Stimulated activated memory B cell treated with anti-CD40 and anti-IgM and Interleukin-4, amounts not matched to agents 10 μg/mL and 1 μg/mL and 100 μg/mL, for 72 hours (primary cell): ENCODE measurements around the gene RUSC1.
"Not testable (repeated sequence)": the region's sequence is repeated elsewhere in the genome, so short reads cannot be mapped to it uniquely, and the experiment has no call there.

Source experiments
- ATAC-seq: fragments of 150-1000 bp; cut with Tn5 transposase; 2 replicates; pipeline ENCODE4 v1.10.0; 2021
- H3K27ac Mint-ChIP-seq: one replicate; pipeline ENCODE4 v1.8.0; 2022; ENCODE audit warnings: mild to moderate bottlenecking, mixed read lengths
- H3K27me3 Mint-ChIP-seq: one replicate; pipeline ENCODE4 v1.8.0; 2022; ENCODE audit warnings: mixed read lengths
- H3K36me3 Mint-ChIP-seq: one replicate; pipeline ENCODE4 v1.8.0; 2022; ENCODE audit warnings: mixed read lengths
- H3K4me1 Mint-ChIP-seq: one replicate; pipeline ENCODE4 v1.8.0; 2022; ENCODE audit warnings: mixed read lengths
- H3K4me3 Mint-ChIP-seq: one replicate; pipeline ENCODE4 v1.8.0; 2022; ENCODE audit warnings: mild to moderate bottlenecking, moderate library complexity, mixed read lengths
- H3K9me3 Mint-ChIP-seq: one replicate; pipeline ENCODE4 v1.8.0; 2022; ENCODE audit warnings: mixed read lengths

Gene RUSC1

GRCh38 chr1:155287987-155288543 lies 32.6 kb upstream of the RUSC1 start:
- no peaks in the 10 kb centered on the region for H3K4me1 Mint-ChIP-seq
- no peaks in the 10 kb centered on the region for H3K9me3 Mint-ChIP-seq
- H3K27ac Mint-ChIP-seq, result no peak overlapping the region
- H3K4me3 Mint-ChIP-seq, result no peak overlapping the region
- H3K36me3 Mint-ChIP-seq, result peaks cover 5% of the 10 kb centered on the region
- peaks cover 8% of the 10 kb centered on the region for H3K27me3 Mint-ChIP-seq
- ATAC-seq, result peak; percentile 39

GRCh38 chr1:155291006-155291405 lies 29.7 kb upstream of the RUSC1 start:
- not testable (repeated sequence) for H3K36me3 Mint-ChIP-seq, H3K9me3 Mint-ChIP-seq, H3K4me3 Mint-ChIP-seq, H3K27ac Mint-ChIP-seq, H3K4me1 Mint-ChIP-seq, ATAC-seq
- H3K27me3 Mint-ChIP-seq, result peaks cover 32% of the 10 kb centered on the region

- H3K9me3 Mint-ChIP-seq, result no peaks in the 10 kb centered on the region
- H3K27ac Mint-ChIP-seq, result no peak overlapping the region
- no peak for ATAC-seq
- H3K27me3 Mint-ChIP-seq, result peaks cover 53% of the 10 kb centered on the region
- peaks cover 7% of the 10 kb centered on the region for H3K4me1 Mint-ChIP-seq
- no peaks in the 10 kb centered on the region for H3K36me3 Mint-ChIP-seq
- no peak overlapping the region for H3K4me3 Mint-ChIP-seq
Observed at GRCh38 chr1:155293086-155293749, 27.5 kb upstream of the RUSC1 start.

GRCh38 chr1:155294520-155295182 lies 26.0 kb upstream of the RUSC1 start:
- Mint-ChIP-seq H3K4me3 (no peak overlapping the region), H3K27ac (no peak overlapping the region), H3K9me3 (no peaks in the 10 kb centered on the region), H3K36me3 (no peaks in the 10 kb centered on the region), H3K4me1 (peaks cover 7% of the 10 kb centered on the region), H3K27me3 (peaks cover 53% of the 10 kb centered on the region)
- ATAC-seq, result no peak

GRCh38 chr1:155295183-155295941 lies 25.3 kb upstream of the RUSC1 start:
- H3K4me3 Mint-ChIP-seq, result no peak overlapping the region
- H3K36me3 Mint-ChIP-seq, result no peaks in the 10 kb centered on the region
- H3K4me1 Mint-ChIP-seq, result peaks cover 7% of the 10 kb centered on the region
- H3K27me3 Mint-ChIP-seq, result peaks cover 47% of the 10 kb centered on the region
- peak; percentile 31 for ATAC-seq
- H3K27ac Mint-ChIP-seq, result no peak overlapping the region
- no peaks in the 10 kb centered on the region for H3K9me3 Mint-ChIP-seq

GRCh38 chr1:155295942-155296267 lies 24.8 kb upstream of the RUSC1 start:
- Mint-ChIP-seq H3K9me3 (no peaks in the 10 kb centered on the region), H3K4me1 (peaks cover 7% of the 10 kb centered on the region), H3K27me3 (peaks cover 44% of the 10 kb centered on the region), H3K36me3 (no peaks in the 10 kb centered on the region), H3K27ac (no peak overlapping the region), H3K4me3 (no peak overlapping the region)
- no peak for ATAC-seq

- Mint-ChIP-seq H3K27ac (no peak overlapping the region), H3K36me3 (no peaks in the 10 kb centered on the region), H3K27me3 (peaks cover 44% of the 10 kb centered on the region), H3K4me3 (no peak overlapping the region), H3K4me1 (peaks cover 7% of the 10 kb centered on the region), H3K9me3 (no peaks in the 10 kb centered on the region)
- no peak for ATAC-seq
Observed at GRCh38 chr1:155296661-155297060, 24.0 kb upstream of the RUSC1 start.

GRCh38 chr1:155297384-155297783 lies 23.3 kb upstream of the RUSC1 start:
- Mint-ChIP-seq H3K4me3 (no peak overlapping the region), H3K27me3 (peaks cover 44% of the 10 kb centered on the region), H3K27ac (no peak overlapping the region), H3K36me3 (no peaks in the 10 kb centered on the region), H3K4me1 (peaks cover 7% of the 10 kb centered on the region), H3K9me3 (no peaks in the 10 kb centered on the region)
- no peak for ATAC-seq

- Mint-ChIP-seq H3K27me3 (peaks cover 31% of the 10 kb centered on the region), H3K36me3 (no peaks in the 10 kb centered on the region), H3K4me3 (no peak overlapping the region), H3K9me3 (no peaks in the 10 kb centered on the region), H3K27ac (no peak overlapping the region), H3K4me1 (peaks cover 7% of the 10 kb centered on the region)
- no peak for ATAC-seq
Observed at GRCh38 chr1:155300024-155300423, 20.7 kb upstream of the RUSC1 start.

- Mint-ChIP-seq H3K27me3 (peaks cover 24% of the 10 kb centered on the region), H3K9me3 (no peaks in the 10 kb centered on the region), H3K27ac (no peak overlapping the region), H3K4me1 (peaks cover 7% of the 10 kb centered on the region), H3K36me3 (no peaks in the 10 kb centered on the region), H3K4me3 (no peak overlapping the region)
- no peak for ATAC-seq
Observed at GRCh38 chr1:155300553-155301329, 20.0 kb upstream of the RUSC1 start.

- no peak within 1 kb of the TSS for H3K4me3 Mint-ChIP-seq
- no peak within 1 kb of the TSS for H3K27ac Mint-ChIP-seq
- H3K36me3 Mint-ChIP-seq, result no peaks in the 10 kb centered on the region
- ATAC-seq, result no peak
- peaks cover 7% of the 10 kb centered on the region for H3K4me1 Mint-ChIP-seq
- H3K27me3 Mint-ChIP-seq, result peaks cover 17% of the 10 kb centered on the region
- H3K9me3 Mint-ChIP-seq, result no peaks in the 10 kb centered on the region
Observed at GRCh38 chr1:155301342-155301841, 19.3 kb upstream of the RUSC1 start, which contains the start of gene PKLR. TSS of gene PKLR (minus strand) at chr1:155301438. CDS start at chr1:155301395, 43 bp downstream.

- Mint-ChIP-seq H3K27me3 (no peaks in the 10 kb centered on the region), H3K4me3 (no peak overlapping the region), H3K27ac (no peak overlapping the region), H3K36me3 (no peaks in the 10 kb centered on the region), H3K4me1 (peaks cover 5% of the 10 kb centered on the region), H3K9me3 (no peaks in the 10 kb centered on the region)
- ATAC-seq, result no peak
Observed at GRCh38 chr1:155304558-155305063, 16.1 kb upstream of the RUSC1 start.

- Mint-ChIP-seq H3K36me3 (peaks cover 8% of the 10 kb centered on the region), H3K27me3 (no peaks in the 10 kb centered on the region), H3K27ac (peak overlapping the region; percentile 20), H3K4me1 (peaks cover 18% of the 10 kb centered on the region), H3K4me3 (no peak overlapping the region), H3K9me3 (no peaks in the 10 kb centered on the region)
- ATAC-seq, result no peak
Observed at GRCh38 chr1:155305881-155306391, 14.8 kb upstream of the RUSC1 start.

- Mint-ChIP-seq H3K27me3 (no peaks in the 10 kb centered on the region), H3K36me3 (peaks cover 21% of the 10 kb centered on the region)
Observed at GRCh38 chr1:155307247-155307740, 13.4 kb upstream of the RUSC1 start.

More at GRCh38 chr1:155307247-155307740, 13.4 kb upstream of the RUSC1 start:
- Mint-ChIP-seq H3K9me3 (no peaks in the 10 kb centered on the region), H3K4me1 (peaks cover 32% of the 10 kb centered on the region), H3K27ac (peak overlapping the region; percentile 20), H3K4me3 (no peak overlapping the region)
- ATAC-seq, result no peak
